Right hindlimb (tissue), 1 donor: ENCODE measurements around the gene ZNF311.
A peak's percentile ranks its signal among the peaks of the same experiment; 100 is the strongest.
"Not testable (repeated sequence)": the region's sequence is repeated elsewhere in the genome, so short reads cannot be mapped to it uniquely, and the experiment has no call there.

ENCODE experiments used
- DNase-seq: peaks from one replicate; pipeline ENCODE4 v3.0.0-alpha.2; 2018

The ZNF311 gene

DNA sequence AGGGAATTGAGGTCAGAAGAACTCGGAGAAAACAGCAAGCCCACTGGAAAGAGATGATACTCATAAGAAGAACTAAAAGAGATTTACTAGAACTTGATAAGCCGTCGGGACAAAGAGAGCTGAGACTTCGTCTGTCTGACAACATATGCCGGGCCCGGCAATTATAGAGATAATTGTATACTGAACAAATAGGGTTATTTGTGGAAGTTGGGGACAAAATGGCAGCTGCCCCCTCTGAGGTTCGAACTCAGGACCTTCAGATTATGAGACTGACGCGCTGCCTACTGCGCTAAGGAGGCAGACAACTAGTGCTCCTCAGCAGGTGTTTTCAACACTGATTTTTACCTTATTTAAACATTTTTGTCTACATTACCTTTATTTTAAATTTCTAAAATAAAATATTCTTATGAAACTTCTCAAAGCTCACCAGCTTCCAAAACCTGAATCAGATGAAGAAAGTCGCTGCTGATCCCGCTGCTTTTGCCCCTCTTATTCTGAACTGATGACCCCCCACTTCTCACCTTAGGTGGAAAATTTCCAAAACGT is 52.0 kb downstream of the ZNF311 start:
- DNase-seq = peak; percentile 33

DNA sequence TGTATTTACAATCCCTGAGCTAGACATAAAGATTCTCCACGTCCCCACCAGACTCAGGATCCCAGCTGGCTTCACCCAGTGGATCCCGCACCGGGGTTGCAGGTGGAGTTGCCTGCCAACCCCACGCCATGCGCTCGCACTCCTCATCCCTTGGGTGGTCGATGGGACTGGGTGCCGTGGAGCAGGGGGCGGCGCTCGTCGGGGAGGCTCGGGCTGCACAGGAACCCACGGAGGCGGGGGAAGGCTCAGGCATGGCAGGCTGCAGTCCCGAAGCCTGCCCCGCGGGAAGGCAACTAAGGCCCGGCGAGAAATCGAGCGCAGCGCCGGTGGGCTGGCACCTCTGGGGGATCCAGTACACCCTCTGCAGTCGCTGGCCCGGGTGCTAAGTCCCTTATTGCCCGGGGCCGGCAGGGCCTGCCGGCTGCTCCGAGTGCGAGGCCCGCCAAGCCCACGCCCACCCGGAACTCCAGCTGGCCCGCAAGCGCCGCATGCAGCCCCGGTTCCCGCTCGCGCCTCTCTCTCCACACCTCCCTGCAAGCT is 55.4 kb downstream of the ZNF311 start:
- not testable (repeated sequence) for DNase-seq

DNA sequence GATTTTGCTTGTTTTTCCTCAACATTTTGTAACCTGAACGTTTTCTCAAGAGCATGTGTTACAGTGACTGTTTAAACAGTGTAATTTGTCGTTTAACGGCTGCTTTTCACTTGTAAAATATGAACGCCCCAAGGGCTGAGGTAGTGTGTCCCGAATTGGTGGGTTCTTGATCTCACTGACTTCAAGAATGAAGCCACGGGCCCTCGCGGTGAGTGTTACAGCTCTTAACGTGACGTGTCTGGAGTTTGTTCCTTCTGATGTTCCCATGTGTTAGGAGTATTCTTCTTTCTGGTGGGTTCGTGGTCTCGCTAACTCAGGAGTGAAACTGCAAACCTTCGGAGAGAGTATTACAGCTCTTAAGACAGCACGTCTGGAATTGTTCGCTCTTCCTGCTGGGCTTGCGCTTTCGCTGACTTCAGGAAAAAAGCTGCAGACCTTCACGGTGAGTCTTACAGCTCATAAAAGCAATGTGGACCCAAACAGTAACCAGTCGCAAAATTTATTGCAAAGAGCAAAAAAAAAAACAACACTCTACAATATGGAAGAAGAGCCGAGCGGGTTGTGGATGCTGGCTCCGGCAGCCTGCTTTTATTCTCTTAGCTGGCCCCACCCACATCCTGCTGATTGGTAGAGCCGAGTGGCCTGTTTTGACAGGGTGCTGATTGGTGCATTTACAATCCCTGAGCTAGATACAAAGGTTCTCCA is 56.2 kb downstream of the ZNF311 start:
- no peak for DNase-seq

DNA sequence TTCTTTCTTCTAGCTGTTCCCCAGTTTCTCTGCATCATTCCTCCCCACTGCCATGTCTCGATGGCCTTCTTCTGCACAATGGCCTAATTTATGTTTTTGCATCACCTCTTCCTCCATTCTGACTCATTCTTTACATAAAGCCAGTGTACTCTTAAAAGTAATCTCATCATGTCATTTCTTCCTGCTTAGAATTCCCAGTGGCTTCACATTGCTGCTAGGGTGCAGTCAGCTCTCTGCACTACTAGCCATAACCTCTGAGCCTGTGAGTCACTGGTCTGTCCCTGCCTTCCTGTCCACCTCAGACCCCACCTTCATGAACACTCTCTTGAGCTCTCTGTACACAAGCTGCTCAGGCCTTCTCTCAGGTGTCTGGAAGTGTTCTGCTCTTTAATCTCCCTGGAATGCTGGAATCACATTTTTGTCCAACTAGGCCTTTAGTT is 57.3 kb downstream of the ZNF311 start:
- DNase-seq = no peak

DNA sequence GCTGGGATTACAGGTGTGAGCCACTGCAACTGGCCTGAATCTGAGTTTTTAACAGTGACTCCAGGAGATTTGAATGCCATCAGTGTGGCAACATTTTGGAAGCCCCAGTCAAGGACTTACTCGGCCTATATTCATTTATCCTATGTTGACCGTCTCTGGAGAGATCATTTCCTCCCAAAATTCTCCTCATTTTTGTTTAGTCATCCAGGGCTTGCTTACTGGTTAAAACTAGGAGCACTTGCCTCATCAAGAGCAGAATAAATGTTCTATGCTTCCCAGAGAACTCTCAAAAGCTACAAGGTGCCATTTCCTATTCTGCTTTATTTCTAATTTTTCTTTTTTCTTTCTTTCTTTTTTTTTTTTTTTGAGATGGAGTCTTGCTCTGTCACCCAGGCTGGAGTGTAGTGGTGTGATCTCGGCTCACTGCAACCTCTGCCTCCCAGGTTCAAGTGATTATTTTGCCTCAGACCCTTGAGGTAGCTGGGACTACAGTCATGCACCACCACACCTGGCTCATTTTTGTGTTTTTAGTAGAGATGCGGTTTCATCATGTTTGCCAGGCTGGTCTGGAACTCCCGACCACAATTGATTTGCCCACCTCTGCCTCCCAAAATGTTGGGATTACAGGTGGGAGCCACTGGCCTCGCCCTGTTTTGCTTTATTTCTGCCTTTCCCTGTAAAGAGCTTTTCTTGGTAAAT is 57.9 kb downstream of the ZNF311 start:
- DNase-seq = no peak

DNA sequence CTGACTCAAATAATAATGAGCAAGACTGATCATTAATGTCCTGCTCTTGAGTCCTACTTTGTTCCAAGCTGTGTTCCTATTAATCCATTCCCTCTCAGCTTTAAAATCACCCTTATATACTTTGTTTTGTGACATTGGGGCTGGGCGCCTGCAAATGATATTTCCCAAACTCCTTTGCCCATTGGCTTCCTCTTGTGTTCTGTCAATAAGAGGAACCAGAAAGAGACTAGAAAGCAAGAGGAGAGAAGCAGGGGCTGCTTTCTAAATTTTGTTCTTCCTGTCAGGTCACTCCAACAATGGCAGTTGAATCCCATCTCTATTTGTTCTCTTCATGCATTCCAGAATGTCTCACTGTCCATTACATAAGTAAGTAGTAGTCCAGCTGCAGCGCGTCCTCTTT is 59.8 kb downstream of the ZNF311 start:
- no peak for DNase-seq
